ENCODE results near the gene MED31.
"Not testable (repeated sequence)": the region's sequence is repeated elsewhere in the genome, so short reads cannot be mapped to it uniquely, and the experiment has no call there.

Gene MED31

GRCh38 chr17:6676802-6677157 is 25.4 kb upstream of the MED31 start:
- DNase-seq, result no peak

GRCh38 chr17:6675201-6675825 is 23.9 kb upstream of the MED31 start:
- no peak for DNase-seq

DNA sequence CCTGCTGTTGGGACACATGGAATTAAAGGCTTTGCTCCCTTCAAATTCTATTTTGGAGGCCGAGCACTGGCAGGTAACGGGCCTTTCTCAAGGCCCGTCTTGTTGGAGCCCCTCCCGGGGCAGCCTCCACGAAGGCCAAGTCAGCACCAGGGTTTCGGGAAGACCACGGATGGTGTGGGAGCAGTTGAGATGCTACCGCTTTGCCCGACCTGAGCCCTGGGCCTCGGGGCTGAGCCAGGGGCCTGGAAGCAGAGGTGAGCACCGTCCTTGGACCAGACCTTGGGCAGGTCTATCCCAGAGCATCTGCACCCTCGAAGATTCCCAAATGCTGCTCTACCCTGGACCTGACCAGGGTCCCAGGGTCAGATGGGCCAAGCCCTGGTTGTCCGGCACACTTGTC is 23.2 kb upstream of the MED31 start:
- no peak for DNase-seq

DNA sequence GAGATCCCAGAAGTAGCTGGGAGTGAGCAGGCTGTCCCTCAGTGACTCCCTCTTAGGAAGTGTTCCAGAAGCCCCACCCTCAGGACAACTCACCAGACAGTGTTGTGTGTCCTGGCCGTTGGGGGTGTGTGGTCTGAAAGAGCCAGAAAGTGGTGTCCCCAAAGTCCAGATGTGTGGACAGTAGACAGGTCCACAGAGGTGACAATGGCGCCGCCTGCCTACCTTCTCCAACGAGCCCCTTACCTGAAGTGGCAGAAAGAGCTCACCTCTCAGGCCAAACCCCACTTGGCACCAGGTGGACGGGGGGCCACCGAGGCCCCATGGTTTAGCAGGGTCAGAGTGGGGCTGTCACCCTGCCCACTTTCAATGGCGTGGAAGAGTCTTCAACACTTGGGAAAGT is 20.0 kb upstream of the MED31 start:
- DNase-seq, result no peak

DNA sequence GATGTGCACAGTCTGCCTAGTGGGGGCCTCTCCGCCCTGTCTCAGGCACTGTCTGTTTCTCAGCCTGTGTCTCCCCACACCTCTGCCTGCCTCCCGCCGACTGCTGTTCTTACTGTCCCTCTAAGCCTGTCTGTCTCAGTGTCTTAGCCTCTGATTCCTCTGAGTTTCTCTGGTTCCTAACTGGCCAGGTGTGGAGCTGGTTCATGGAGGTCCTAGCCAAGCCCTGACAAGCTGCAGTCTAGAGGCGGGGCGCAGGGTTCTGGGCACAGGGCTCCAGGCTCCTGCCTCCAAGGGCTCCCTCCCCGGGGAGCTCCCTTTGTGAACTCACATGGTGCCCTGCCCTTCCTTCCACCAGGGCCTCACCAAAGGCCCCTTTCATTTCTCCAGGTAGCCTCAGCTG is 19.6 kb upstream of the MED31 start:
- DNase-seq, result no peak

DNA sequence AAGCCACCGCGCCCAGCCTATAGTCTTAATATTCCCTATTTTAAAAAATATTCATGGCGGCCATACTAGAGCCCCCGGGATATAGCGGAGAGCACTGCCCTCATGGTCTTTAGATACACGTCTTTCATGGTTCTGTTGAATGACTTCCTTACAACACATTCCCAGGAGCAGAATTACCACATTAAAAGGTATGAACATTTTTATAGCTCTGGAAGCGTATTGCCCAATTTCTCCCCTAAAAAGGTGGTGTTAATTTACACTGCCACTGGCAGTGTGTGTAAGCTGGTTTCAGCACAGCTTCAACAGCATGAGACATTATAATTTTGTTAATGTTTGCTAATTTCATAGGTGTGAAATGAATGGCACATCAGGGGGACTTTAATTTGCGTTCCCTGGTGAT is 19.2 kb upstream of the MED31 start:
- DNase-seq, result no peak

DNA sequence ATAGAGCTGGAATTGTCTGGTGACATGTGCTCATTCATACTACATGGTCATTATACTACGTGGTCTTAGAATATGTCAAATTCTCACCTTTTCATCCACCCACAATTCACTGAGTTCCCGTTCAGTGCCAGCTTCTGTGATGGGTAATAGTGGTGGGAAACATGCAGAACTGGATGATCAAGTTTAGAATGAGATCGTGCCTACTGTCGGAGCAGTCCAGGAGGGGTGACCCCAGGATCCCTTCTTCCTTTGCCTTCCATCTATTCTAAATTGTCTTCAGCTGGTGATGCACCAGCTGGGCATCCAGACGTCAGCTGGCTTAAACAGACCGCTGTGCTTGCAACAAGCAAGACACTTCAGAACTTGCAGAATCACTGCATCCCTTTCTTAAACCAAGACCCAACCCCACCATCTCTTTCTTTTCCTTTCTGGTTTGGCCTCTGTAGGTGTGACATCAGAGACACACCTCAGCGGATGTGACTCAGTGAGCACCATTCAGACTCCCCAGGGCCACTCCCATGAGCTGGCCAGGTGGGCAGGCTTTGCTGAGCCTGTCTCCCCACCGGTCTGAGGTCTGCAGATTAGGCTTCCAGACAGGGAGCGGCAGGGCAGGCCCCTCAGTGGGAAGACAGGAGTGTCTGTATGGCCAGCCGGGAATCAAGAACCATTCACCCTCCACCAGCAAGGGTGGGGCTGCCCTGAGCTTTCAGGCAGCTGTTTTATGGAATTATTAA is 18.2 kb upstream of the MED31 start:
- DNase-seq, result no peak

- no peak for DNase-seq
Observed at GRCh38 chr17:6668727-6669425, 17.5 kb upstream of the MED31 start.

- no peak for DNase-seq
Observed at GRCh38 chr17:6668219-6668618, 16.8 kb upstream of the MED31 start.

DNA sequence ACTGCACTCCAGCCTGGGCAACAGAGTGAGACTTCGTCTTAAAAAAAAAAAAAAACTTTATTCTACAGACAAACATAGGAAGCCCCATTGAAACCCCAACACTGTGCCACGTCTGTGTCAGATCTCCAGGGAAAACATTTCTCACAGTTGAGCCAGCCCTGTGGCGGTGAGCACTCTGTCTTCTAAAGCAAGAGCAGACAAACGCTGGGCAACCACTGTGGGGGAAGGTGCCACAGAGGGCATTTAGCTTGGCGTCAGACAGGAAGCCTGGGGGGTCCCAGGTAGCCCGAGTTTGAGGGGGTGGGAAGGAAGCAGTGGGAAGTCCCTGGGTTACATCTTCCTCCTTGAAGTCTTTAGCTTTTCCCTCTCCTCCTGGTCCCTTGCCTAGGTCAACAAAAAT is 16.1 kb upstream of the MED31 start:
- no peak for DNase-seq

DNA sequence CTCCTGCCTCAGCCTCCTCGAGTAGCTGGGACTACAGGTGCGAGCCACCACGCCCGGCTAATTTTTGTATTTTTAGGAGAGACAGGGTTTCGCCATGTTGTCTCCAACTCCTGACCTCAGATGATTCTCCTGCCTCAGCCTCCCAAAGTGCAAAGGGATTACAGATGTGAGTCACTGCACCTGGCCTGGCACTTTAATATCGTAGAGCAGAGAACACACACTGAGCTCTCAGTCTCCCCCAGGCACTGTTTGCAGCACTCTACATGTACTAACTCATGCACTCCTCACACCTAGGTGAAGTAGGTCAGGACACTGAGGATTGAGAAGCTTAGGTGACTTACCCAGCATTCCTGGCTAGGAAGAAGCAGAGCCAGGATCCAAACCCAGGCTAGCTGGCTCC is 15.2 kb upstream of the MED31 start:
- no peak for DNase-seq

DNA sequence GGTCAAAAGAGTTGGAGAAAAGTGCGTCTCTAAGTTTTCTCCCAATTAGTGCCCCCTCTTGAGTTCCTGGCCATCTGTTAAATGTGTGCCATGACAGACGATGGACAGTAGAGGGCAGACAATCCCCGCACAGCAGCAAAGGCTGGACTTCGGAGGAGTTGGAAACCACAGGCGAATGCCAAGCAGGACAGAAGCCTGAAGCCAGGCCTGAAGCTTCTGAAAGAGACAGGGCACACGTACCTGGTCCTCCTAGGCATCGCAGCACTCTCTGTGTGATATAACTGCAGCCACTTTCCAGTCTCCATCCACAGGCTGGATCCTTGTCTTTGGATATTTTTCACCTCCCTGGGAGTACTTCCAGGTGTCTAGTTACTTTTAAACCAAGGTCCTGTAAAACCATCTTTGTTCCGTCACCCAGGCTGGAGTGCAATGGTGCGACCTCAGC is 14.7 kb upstream of the MED31 start:
- peak; percentile 55 to 57 for DNase-seq

DNA sequence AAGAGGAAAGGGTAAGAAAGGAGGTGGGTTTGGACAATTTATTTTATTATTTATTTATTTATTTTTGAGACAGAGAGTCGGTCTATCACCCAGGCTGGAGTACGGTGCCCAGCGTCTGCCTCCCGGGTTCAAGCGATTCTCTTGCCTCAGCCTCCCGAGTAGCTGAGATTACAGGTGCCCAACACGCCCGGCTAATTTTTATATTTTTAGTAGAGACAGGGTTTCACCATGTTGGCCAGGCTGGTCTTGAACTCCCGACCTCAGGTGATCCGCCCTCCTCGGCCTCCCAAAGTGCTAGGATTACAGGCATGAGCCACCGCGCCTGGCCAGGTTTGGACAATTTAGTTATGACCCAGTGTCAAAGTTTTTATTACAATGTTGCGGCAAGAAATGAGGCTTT is 11.8 kb upstream of the MED31 start:
- DNase-seq, result not testable (repeated sequence)

GRCh38 chr17:6661464-6661848 is 10.1 kb upstream of the MED31 start:
- no peak for DNase-seq

DNA sequence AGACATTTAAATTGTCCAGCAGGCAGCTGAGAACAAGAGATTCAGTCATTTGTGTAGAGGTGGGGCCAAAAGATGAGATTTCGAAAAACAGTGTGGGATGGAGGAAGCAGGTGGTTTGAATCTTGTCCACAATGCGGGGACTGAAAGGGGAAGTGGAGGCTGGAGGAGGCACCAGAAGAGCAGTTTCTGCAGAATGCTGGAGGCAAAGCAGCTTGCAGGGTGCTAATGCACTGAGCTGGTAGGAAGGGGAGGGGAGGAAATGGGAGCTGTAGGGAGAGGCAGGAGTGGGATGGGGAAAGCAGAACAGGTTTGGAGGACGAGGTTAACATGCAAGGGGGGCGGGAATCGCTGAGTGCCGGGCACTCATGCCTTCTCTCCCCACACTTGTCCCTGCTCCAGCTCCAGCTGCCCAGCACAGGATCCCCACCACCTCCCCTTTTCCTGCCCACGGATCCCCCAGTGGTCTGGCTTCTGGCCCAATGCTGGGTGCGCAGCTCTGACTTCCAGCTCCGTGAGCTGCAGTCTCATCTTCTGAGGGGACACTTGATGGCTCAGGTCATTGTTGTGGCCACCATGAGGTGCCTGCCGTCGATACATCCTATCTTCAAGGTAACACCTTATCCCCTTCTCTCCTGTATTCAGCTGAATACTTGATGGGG is 9.5 kb upstream of the MED31 start:
- DNase-seq, result peak in 1 of 2 donors; percentile 41

DNA sequence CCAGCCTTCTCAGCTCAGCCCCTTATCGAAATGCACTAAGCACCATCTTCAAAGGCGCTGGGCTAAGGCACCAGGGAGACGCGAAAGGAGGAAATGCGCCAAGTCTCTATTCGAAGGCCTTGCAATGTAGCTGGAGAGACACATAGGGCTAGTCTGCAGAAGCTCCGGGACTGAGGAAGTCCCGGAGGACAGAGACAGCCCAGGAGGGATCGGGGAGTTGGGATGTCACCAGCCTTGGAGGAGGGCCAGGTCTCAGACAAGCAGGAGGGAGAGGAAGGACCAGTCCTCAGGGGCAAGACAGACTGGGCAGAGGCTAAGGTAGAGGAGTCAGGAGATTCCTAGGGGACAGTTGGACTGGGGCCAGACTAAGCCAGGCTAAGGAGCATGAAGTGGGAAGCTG is 8.7 kb upstream of the MED31 start:
- DNase-seq, result no peak

DNA sequence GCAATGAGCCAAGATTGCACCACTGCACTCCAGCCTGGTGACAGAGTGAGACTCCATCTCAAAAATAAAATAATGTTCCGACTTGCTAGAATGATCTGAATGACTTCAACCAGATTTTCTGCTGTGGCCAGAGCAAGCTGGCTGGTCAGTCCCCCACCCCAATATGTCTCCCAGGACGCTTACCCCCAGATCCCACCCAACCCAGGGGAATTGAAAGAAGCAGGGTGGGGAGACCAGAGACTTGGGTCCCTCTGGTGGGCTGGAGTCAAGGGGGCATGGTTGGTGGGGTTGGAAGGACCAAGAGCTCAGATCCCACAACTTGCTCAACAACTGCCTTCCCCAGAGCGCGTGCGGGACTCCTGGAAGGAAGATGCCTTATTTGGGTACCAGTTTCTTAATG is 7.0 kb upstream of the MED31 start:
- DNase-seq, result not testable (repeated sequence)

GRCh38 chr17:6657633-6658287 is 6.4 kb upstream of the MED31 start:
- no peak for DNase-seq

DNA sequence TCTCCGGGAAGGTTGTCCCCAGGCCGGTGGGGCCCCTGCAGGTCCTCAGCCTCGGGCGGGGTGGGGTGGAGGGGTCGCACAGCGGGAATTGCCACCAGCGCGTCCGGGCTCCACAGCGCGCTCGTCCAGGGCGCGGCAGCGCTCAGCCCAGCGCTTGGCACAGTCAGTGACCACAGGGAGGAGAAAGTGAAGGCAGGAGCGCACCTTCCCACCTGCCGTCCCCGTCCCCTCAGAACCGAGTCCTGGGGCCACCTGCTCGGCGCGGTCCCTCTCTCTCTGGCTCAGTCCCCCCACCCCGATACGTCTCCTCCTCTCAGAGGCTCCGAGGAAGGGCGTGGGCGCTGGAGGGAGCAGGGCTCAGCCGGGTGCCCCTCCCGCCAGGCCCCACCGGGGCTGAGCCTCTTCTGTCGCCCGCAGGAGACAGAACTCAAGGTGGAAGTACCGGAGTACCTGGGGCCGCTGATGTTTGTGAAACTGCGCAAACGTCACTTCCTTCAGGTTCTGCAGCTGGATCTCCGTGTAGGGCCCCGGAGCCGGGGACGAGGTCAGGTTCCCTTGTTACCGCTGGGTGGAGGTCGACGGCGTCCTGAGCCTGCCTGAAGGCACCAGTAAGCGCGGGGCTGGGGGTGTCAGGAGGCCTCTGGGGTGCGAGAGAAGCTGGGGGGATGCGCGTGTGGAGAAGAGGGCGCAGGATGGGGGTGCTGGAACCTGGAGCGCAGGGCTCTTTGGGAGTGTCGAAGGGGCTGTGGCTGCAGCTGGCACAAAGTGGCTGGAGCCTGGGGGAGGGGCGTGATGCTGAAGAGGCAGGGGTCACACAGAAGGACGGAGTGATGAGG is 5.6 kb upstream of the MED31 start:
- DNase-seq, result peak; percentile 65 to 79

DNA sequence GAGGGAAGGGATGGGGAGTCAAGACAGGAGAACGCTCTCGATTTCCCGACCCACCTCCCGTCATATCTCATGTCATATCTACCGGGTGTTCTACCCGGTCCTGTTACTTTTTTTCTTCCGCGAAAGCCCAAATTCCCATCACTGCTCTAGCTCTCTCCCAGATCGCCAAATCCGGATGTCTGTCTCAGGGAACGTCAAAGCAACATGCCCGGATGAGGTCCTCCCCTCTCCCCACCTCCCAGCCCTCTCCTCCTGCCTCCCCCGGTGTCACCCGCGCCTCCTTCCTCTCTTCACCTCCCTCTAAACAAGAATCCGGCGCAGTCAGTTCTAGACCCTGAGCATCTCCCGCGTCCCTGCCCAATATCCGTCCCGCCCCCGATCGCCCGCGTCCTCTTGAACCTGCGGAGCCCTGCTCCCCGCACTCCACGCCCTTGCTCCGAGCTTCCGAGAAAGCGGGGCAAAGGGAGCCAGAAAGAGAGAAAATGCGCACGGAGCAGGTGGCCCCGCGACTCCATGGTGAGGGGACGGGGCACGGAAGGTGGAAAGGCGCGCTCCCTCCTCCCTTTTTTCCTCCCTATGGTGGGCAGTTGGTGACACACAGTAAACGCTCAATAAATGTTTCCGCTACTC is 4.4 kb upstream of the MED31 start:
- DNase-seq, result not testable (repeated sequence)

- DNase-seq, result no peak
Observed at GRCh38 chr17:6654841-6655731, 3.7 kb upstream of the MED31 start.

Measured in CD4-positive, alpha-beta T cell treated with Interleukin-1 beta for 1 hour (primary cell).